ENCODE measurements around the gene CD81.
A peak's percentile ranks its signal among the peaks of the same experiment; 100 is the strongest.

Gene CD81

GRCh38 chr11:2377511-2378443, 667 bp downstream of the CD81 start:
- no peak for TF ChIP-seq CTCF (IDR thresholded peaks at IDR 0.05; ENCODE audit: control insufficient read depth, extremely low read depth, insufficient read depth)
- H3K4me3 ChIP-seq (ENCODE audit: low read depth, low read length), result peak overlapping the region; percentile 69
- no peak for DNase-seq (ENCODE audit: low read depth)

- H3K4me3 ChIP-seq (ENCODE audit: low read depth, low read length), result peak overlapping the region; percentile 69
- TF ChIP-seq CTCF (IDR thresholded peaks at IDR 0.05; ENCODE audit: control insufficient read depth, extremely low read depth, insufficient read depth), result no peak
- no peak for DNase-seq (ENCODE audit: low read depth)
These were observed 1.6 kb downstream of the CD81 start for GRCh38 chr11:2378527-2379210.

GRCh38 chr11:2379466-2380174, 2.5 kb downstream of the CD81 start:
- no peak overlapping the region for H3K4me3 ChIP-seq (ENCODE audit: low read depth, low read length)
- no peak for TF ChIP-seq CTCF (IDR thresholded peaks at IDR 0.05; ENCODE audit: control insufficient read depth, extremely low read depth, insufficient read depth)
- no peak for DNase-seq (ENCODE audit: low read depth)

GRCh38 chr11:2380396-2380795, 3.3 kb downstream of the CD81 start:
- TF ChIP-seq CTCF (IDR thresholded peaks at IDR 0.05; ENCODE audit: control insufficient read depth, extremely low read depth, insufficient read depth), result no peak
- H3K4me3 ChIP-seq (ENCODE audit: low read depth, low read length), result no peak overlapping the region

GRCh38 chr11:2380807-2381350, 3.8 kb downstream of the CD81 start:
- no peak for DNase-seq (ENCODE audit: low read depth)
- H3K4me3 ChIP-seq (ENCODE audit: low read depth, low read length), result no peak overlapping the region
- TF ChIP-seq CTCF (IDR thresholded peaks at IDR 0.05; ENCODE audit: control insufficient read depth, extremely low read depth, insufficient read depth), result no peak

More at GRCh38 chr11:2380396-2380795, 3.3 kb downstream of the CD81 start:
- no peak for DNase-seq (ENCODE audit: low read depth)

- DNase-seq (ENCODE audit: low read depth), result no peak
- H3K4me3 ChIP-seq (ENCODE audit: low read depth, low read length), result no peak overlapping the region
- no peak for TF ChIP-seq CTCF (IDR thresholded peaks at IDR 0.05; ENCODE audit: control insufficient read depth, extremely low read depth, insufficient read depth)
These were observed 4.5 kb downstream of the CD81 start for GRCh38 chr11:2381494-2382128.

All from LNCaP clone FGC (cell line).